PC-9 (cell line): ENCODE results near the gene COMMD1. TPM values are rescaled to one million over a fixed set of nuclear protein-coding genes. Genes with fewer than 3 reads are reported as not detected.

Experiments
- BruUV-seq: library from RNA; stranded (reverse); fragments of 400-500 nt; replicated peaks from 2 replicates; lab custom pipeline; 2021; lab: Mats Ljungman, UMichigan
- CTCF ChIA-PET: fragments of 300-600 bp; sonication (Branson Sonifier 250); formaldehyde crosslinking; loops from one replicate; lab custom pipeline; 2022; ENCODE audit warnings: antibody characterized with exemption; lab: Charles Lee
- POLR2A ChIA-PET: fragments of 300-600 bp; sonication (Branson Sonifier 250); formaldehyde crosslinking; loops from one replicate; lab custom pipeline; 2022; ENCODE audit warnings: antibody characterized with exemption; ENCODE audit not compliant: unreplicated experiment; lab: Charles Lee
- DNase-seq, 2 experiments: peaks; one replicate each; pipeline versions ENCODE4 v3.0.0 to v3.0.0-alpha.2; 2015 to 2022; ENCODE audit warnings: mixed read lengths in 1 of 2
- H2AFZ ChIP-seq: fragments of 200-600 bp; sonication (generic); 2 replicates; pipeline ENCODE4 v1.8.1; 2017; ENCODE audit warnings: antibody characterized with exemption
- H3F3A ChIP-seq: fragments of 200-600 bp; sonication (generic); 2 replicates; pipeline ENCODE4 v1.8.1; 2017; ENCODE audit warnings: antibody characterized with exemption, mild to moderate bottlenecking, low read depth; ENCODE audit not compliant: insufficient read depth
- H3K27ac ChIP-seq: fragments of 200-600 bp; sonication (generic); 2 replicates; pipeline ENCODE4 v1.6.1; 2016; ENCODE audit warnings: mixed run types
- H3K27me3 ChIP-seq: fragments of 200-600 bp; sonication (generic); 2 replicates; pipeline ENCODE4 v1.6.1; 2016; ENCODE audit warnings: low read depth, mixed run types; ENCODE audit not compliant: insufficient read depth
- H3K36me3 ChIP-seq: fragments of 200-600 bp; sonication (generic); 2 replicates; pipeline ENCODE4 v1.6.1; 2016; ENCODE audit warnings: low read depth, mixed run types
- H3K4me1 ChIP-seq: fragments of 200-600 bp; sonication (generic); replicated peaks from 2 replicates; pipeline ENCODE4 v1.6.1; 2016; ENCODE audit warnings: mixed run types; ENCODE audit not compliant: insufficient read depth
- H3K4me2 ChIP-seq: fragments of 200-600 bp; sonication (generic); 2 replicates; pipeline ENCODE4 v1.6.1; 2017; ENCODE audit warnings: mixed run types
- H3K4me3 ChIP-seq: fragments of 200-600 bp; sonication (generic); 2 replicates; pipeline ENCODE4 v1.6.1; 2016; ENCODE audit warnings: mixed run types
- H3K79me2 ChIP-seq: fragments of 200-600 bp; sonication (generic); 2 replicates; pipeline ENCODE4 v1.6.1; 2017; ENCODE audit warnings: low read depth, mixed run types
- H3K9me2 ChIP-seq: fragments of 200-600 bp; sonication (generic); 2 replicates; pipeline ENCODE4 v1.8.1; 2017; ENCODE audit warnings: mild to moderate bottlenecking; ENCODE audit not compliant: insufficient read depth
- H3K9me3 ChIP-seq: fragments of 200-600 bp; sonication (generic); 2 replicates; pipeline ENCODE4 v1.8.1; 2016; ENCODE audit warnings: low read depth; ENCODE audit not compliant: insufficient read depth
- H4K20me1 ChIP-seq: fragments of 200-600 bp; sonication (generic); 2 replicates; pipeline ENCODE4 v1.8.1; 2017; ENCODE audit not compliant: insufficient read depth
- CTCF ChIP-seq: fragments of 200-600 bp; sonication (generic); conservative IDR thresholded peaks from 2 replicates; pipeline ENCODE4 v1.6.1; 2017; ENCODE audit warnings: mixed run types, antibody characterized with exemption, mild to moderate bottlenecking, moderate library complexity
- EZH2 ChIP-seq: fragments of 200-600 bp; sonication (generic); IDR thresholded peaks from 2 replicates; pipeline ENCODE4 v1.8.0; 2017; ENCODE audit warnings: antibody characterized with exemption, low read depth
- intact Hi-C: fragments of 100-400 bp; cut with micrococcal nuclease; formaldehyde crosslinking; loops from one replicate; pipeline ENCODE4 v1.10.0; 2022; ENCODE audit not compliant: unreplicated experiment
- total RNA-seq: library from RNA; stranded (reverse); gene quantifications from 2 replicates; pipeline ENCODE4 v1.2.3, GENCODE V29; 2021

The COMMD1 gene
- total RNA-seq, 1 experiment from 2014 or later, result 16.3 TPM

GRCh38 chr2:62133320-62133823, 227.9 kb downstream of the COMMD1 start:
- TF ChIP-seq CTCF, result no peak
- no peak for TF ChIP-seq EZH2
- Histone ChIP-seq H3K79me2 (no peaks in the 10 kb centered on the region), H4K20me1 (no peaks in the 10 kb centered on the region), H3K4me1 (no peaks in the 10 kb centered on the region), H3K4me2 (no peak overlapping the region), H3K9me2 (no peaks in the 10 kb centered on the region), H3K27me3 (no peaks in the 10 kb centered on the region), H3K27ac (no peak overlapping the region), H3K9me3 (no peaks in the 10 kb centered on the region), H3K36me3 (no peaks in the 10 kb centered on the region), H3K4me3 (no peak overlapping the region), H2AFZ (no peak overlapping the region), H3F3A (no peaks in the 10 kb centered on the region)
- no TSS peak for BruUV-seq
- intact Hi-C loops, result no loop called here
- ChIA-PET CTCF (no interaction called here), POLR2A (no interaction called here)
- DNase-seq, result no peak

- intact Hi-C loops, result no loop called here
- Histone ChIP-seq H3K27me3 (no peaks in the 10 kb centered on the region), H3K79me2 (no peaks in the 10 kb centered on the region), H3K9me2 (no peaks in the 10 kb centered on the region), H4K20me1 (no peaks in the 10 kb centered on the region), H2AFZ (no peak overlapping the region), H3K4me1 (no peaks in the 10 kb centered on the region), H3F3A (no peaks in the 10 kb centered on the region), H3K9me3 (no peaks in the 10 kb centered on the region), H3K36me3 (no peaks in the 10 kb centered on the region), H3K4me2 (no peak overlapping the region), H3K4me3 (no peak overlapping the region), H3K27ac (no peak overlapping the region)
- no peak for DNase-seq
- ChIA-PET CTCF (no interaction called here), POLR2A (no interaction called here)
- TF ChIP-seq CTCF (no peak), EZH2 (no peak)
- BruUV-seq, result no TSS peak
Observed at GRCh38 chr2:62136956-62137830, 231.7 kb downstream of the COMMD1 start.

GRCh38 chr2:62140426-62141141, 235.1 kb downstream of the COMMD1 start:
- H3F3A ChIP-seq, result no peaks in the 10 kb centered on the region
- TF ChIP-seq EZH2, result no peak
- TF ChIP-seq CTCF, result no peak
- no peaks in the 10 kb centered on the region for H3K4me1 ChIP-seq
- no peak overlapping the region for H3K4me2 ChIP-seq
- H4K20me1 ChIP-seq, result no peaks in the 10 kb centered on the region
- intact Hi-C loops, result no loop called here
- H2AFZ ChIP-seq, result no peak overlapping the region
- H3K9me3 ChIP-seq, result no peaks in the 10 kb centered on the region
- ChIA-PET CTCF (no interaction called here), POLR2A (no interaction called here)
- no peak overlapping the region for H3K27ac ChIP-seq
- no peaks in the 10 kb centered on the region for H3K27me3 ChIP-seq
- DNase-seq, result no peak
- no peak overlapping the region for H3K4me3 ChIP-seq
- no TSS peak for BruUV-seq
- H3K36me3 ChIP-seq, result no peaks in the 10 kb centered on the region
- no peaks in the 10 kb centered on the region for H3K9me2 ChIP-seq
- H3K79me2 ChIP-seq, result no peaks in the 10 kb centered on the region
